Activated gamma-delta T cell treated with Interleukin-2 at 50 U/mL for 16 hours (primary cell): ENCODE results near the gene ST6GALNAC4.
A peak's percentile ranks its signal among the peaks of the same experiment; 100 is the strongest.

Experiments used
- DNase-seq: peaks from one replicate; pipeline ENCODE4 v3.0.0-alpha.2; 2020

Gene ST6GALNAC4

DNA sequence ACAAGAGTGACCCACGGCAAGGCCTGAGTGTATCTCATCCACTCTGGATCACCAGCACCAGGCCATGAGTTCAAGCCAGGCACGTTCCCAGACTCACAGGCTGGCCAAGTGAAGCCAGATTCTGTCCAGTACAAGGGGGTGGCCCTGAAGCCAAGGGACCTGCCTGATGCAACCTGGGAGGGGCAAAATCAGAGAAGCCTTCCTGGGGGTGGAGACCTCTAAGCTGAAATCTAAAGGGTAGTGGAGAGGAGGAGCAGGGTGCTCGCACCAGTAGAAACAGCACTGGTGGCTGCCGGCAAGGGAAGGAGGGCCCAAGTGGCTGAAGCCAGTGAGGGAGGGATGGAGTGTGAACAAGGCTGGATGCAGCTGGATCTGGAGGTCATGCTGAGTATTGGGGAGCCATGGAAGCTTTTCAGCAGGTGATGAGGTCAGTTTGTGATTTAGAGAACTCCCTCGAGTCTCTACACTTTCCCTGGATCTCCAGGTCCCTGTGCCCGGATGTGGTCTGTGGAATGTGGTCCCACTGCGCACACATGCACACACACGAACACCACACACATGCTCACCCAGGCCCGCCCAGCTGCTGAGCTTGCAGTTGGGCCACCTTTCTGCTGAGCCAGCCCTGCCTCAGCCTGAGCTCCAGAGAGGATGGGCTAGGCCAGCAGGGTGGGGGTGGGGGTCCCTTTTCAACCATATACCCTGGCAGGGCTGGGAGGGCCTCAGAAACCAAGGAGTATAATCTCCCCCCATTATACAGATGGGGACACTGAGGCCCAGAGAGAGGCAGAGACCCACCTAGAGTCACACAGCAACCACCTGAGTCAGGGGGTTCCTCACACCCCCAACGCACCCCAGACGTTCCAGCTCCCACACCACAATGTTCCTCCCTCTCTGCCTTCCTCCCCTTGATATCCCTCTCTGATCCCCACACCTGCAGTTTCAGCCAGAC lies 12.1 kb upstream of the ST6GALNAC4 start:
- DNase-seq, result no peak

DNA sequence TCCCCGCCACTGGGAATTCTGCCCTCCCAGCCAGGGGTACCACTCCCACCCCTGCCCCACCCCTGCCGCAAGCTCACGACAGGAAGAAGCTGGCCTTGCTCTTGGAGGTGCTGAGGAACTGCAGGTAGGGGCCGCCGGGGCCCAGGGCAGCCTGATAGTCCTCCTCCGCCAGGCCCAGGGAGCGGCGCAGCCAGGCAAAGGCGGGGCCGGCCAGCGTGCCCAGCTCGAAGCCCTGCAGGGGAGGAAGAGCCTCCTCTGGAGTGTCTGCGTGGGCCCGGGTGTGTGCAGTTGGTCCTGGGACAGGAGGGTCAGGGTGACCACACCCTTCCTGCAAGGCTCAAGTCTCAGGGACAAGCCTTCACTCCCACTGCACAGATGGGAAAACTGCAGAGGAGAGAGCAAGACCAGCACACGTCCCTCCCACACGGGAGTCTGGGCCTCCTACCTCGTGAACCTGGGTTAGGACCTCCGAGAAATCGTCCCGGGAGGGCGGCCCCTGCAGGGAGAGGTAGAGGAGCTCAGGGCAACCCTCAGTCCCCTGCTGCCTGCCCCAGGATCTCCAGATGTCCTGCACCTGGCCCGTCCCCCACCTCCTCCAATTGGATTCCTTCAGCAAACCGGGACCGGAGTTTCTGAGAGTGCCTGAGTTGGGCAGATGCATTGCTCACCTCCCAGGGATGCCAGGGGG lies 11.3 kb upstream of the ST6GALNAC4 start:
- no peak for DNase-seq

DNA sequence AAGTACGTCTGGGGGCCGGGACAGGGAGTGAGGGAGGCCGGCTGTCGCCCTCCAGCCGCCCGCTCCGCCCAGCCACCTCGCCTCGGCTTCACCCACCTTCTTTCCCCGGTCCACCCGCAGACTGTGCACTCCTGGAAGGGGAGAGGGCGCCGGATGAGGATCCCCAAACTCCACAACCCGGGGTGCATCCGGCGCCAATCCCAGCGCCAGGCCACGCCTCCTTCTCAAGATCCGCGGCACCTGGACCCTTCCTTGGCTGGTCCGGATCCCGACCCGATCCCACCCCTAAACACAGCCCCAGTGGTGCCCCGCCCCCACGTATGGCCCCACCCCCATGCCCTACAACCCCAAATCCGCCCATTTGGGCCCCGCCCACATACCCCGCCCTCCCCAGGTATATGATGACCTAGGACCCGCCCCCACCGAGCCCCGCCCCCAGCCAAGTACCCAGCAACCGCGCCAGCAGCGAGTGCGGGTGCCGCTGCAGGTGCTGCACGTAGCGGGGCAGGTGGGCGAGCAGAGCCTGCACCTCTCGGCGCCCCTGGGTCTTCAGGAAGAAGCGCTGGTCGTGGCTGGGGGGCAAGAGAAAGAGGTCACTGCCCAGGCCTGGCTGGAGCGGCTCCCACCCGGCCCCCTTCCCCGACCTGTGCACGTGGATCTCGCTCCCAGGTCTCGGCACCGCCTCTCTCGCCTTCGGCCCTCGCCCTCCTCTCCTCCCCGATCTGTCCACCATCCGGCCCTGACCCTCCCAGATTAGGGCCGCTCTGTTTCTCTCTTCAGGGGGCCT lies 10.6 kb upstream of the ST6GALNAC4 start:
- DNase-seq, result peak; percentile 67

DNA sequence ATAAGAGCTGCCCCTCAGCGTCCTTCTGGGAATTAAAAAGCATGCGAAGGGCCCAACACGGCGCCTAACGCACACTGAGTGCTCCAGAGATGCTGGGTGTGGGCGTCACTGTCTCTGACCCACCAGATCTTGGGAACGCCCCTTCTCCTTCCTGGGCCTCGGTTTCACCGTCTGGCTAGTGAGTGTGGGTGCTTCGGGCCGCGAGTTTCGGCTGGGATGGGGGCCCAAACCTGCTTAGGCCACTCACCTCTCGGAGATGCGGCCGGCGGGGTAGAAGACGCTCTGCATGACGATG lies 10.0 kb upstream of the ST6GALNAC4 start:
- DNase-seq, result no peak

DNA sequence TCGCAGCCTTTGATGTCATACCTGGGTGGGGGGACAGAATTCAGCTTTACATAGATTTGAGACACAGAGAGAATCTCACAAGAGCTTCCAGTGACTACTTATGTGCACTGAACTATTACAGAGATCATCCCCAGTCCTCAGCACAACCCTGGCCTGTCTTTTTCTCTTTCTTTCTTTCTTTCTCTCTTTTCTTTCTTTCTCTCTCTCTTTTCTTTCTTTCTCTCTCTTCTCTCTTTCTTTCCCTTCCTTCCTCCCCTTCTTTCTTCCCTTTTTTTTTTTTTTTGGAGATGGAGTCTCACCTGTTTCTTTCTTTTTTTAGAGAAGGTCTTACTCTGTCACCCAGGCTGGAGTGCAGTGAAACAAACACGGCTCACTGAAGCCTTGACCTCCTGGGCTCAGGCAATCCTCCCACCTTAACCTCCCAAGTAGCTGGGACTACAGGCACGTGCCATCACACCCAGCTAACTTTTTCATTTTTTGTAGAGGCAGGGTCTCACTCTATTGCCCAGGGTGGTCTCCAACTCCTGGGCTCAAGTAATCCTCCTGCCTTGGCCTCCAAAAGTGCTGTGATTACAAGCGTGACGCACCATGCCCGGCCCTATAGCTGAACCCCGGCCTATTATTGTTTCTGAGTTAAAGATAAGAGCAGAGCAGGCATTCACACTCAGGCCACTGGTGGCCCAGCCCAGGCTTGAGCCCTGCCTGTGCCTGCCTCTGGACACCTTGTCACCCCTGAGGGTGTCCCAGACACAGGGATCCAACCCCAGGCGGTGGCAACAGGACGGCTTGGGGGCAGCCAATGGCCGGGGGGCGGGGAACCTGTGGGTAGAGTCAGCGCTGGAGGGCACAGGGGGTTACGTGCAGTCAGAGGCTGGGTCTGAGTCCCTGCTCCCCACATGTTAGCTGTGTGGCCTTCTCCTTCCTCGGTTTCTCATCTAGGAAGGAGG lies 9.4 kb upstream of the ST6GALNAC4 start:
- DNase-seq, result no peak

DNA sequence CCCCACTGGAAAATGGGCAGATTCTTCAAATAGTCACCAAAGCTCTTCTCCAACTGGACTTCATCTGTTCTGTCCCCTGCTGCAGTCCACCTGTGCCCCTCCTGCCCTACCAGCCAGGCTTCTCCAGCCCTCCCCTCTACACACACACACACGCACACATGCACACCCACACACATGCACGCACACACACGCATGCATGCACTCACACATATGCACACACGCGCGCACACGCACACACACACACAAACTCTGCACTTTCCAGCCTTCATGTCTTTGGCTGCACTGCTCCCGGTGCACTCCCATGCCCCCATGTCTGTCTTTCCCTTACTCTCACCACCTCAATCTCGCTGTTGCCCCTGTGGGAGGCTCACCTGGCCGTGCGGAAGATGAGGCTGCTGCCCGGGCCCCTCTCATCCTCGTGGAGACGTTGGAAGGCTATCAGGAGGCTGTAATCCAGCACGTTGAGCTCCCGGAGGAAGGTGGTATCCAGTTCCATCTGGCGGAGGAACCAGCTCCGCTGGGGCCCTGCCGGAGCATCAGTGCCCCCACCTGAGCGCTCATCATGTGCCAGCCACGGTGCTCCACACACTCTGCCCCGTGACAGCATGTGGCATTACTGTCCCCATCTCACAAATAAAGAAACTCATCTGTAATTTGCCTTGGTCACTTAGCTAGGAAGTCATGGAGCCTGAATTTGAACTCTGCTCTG lies 8.0 kb upstream of the ST6GALNAC4 start:
- DNase-seq, result no peak

DNA sequence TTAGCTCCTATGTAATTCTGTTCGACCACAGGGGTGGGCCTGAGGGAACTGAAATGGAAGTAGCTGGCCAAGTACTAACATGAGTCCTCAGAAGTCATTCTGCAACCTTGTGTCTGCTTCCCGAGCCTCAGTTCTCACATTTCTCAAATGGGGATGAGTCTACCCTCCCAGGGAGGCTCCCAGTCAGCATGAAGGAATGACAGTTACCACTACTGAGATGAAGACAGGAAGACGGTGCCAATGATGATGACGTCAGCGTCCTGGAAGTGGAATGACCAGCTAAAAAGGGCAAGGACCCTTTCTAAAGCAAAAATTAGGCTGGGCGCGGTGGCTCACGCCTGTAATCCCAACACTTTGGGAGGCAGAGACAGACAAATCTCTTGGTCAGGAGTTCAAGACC lies 6.9 kb upstream of the ST6GALNAC4 start:
- no peak for DNase-seq

DNA sequence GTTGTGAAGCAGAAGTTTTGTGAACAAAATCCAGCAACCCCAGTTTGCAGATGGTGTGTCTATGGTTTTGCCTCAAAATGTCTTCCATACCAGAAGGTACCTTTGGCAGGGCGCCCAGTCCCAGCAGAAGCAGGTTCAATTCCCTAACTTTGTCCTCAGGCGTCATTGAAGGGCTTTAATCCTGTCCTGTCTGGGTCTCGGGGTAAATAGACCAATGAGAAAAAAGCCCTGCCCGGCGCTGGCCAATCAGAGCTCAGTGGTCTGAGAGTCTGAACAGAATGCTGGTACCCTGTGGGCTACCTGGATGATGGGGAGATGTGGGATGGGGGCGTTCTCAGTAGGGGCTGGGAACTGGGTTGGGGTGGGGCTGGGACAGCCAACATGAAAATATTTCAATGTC lies 6.2 kb upstream of the ST6GALNAC4 start:
- no peak for DNase-seq

DNA sequence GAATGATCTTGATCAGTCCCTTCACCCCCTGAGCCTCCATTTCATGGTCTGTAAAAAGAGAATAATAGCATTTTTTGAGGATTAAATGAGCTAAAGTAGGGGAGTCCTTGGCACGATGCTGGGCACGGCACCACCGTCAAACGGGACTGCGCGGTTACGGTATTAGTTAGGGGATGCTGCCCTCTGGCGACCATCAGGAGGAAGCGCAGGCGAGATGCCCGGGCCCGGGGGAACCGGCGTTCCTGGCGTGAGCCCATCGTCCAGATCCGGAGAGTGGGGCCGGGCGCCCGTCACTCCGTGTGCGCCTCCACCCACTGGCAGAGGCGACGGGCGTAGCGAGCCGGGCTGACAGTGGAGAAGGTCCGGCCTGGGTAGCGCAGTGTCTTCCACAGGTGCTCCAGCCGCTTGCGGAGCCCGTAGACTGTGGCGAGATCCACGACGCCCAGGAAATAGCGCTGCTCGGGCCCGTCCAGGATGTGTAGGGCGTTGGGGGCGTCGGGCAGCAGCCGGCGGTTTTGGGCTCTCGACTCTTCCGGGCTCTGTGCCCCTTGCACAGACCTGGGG lies 4.8 kb upstream of the ST6GALNAC4 start:
- DNase-seq, result peak; percentile 78

DNA sequence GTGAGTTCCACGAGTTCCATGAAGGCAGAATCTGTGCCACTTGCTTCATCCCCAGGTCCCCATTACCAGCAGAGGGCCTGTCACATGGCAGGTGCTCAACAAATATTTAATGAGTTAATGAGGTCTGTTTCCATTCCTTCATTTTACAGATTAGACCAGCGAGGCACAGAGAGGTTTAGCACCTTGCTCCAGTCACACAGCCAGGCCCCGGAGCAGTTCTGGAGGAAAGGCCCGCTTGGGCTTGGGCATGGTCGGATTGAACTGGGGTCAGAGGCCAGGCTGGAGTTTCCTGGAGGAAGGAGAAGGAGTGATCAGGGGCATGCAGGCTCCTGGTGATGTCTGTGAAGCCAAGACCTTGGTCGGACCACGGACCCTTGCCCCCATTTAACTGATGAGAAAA lies 4.0 kb upstream of the ST6GALNAC4 start:
- no peak for DNase-seq

DNA sequence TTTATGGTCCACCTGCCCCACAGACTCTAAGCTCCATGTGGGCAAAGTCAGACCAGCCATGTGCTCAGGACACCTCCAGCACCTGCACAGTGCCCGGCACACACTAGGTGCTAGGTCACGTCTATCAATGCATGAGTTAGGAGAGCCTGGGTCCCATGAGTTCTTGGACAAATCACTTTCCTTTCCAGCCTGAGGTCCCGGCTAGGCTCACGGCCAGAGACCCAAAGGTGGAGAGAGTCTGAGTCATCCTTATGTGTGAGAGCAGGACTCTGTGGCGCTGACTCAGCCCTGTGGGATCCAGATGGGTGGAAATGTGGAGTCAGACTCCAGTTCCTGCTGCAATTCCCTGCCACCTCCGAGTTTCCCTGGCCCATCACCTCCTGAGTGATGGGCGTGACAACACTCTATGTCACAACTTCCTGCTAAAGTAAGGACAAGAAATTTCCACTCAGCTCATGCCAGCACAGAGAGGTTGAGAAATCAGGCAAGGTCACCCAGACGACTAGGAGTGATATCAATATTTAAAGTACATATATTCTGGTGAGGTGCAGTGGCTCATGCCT lies 2.5 kb upstream of the ST6GALNAC4 start:
- DNase-seq, result no peak

DNA sequence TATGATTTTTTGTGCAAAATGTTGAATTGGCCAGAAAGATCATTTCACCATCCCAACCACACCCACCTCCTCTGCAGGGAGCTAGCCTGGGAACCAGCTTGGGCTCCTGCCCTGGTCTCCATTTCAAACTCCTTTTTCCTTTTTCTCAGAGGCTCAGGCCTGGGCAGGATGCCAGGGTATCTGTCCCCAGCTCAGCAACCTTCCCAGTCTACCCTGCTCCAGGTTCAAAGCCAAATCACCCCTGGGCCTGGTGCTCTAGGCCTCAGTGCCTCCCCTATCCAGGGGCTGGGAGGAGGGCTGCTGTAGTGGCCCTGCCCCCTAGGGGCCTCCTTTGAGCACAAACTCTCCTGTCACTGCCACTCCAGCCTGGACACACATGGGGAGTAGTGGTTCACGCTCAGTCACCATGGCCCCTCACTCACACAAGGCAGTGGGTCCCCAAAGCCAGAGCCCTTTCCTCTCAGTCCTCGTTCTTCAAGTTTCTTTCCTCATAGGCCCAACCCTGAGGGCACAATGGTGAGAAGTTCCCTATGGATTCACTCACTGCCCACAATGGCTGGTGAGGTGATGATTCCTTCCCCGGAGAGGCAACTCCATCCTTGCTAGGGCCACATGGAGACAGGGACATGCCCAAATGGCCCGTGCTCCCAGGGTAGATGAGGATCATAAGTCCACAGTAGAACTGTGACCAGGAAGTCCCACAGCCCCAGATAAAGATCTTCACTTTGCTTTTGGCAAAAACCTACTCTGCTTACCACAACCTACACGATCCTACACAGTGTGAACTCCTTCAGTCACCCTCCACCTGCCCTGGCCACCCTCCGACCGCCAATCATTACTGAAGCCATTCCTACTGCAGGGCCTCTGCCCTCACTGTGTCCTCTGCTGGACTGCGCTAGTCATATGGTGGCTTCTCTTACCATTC lies 1.6 kb upstream of the ST6GALNAC4 start:
- DNase-seq, result no peak

DNA sequence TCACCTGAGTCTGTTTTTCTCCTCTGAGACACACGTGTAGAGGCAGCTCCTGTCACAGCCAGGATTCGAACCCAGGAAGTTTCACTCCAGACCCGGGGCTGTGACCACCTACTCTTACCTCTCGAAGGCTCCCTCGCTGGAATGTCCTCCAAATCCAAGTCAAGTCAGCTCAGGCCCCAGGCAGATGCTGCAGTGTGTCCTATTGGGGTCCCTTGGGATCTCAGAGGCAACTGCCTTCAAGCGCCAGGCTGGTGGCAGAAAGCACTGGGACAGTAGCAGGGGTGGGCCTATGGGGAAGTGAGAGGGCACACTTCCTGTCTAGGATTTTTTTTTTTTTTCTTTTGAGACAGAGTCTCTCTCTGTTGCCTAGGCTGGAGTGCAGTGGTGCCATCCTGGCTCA lies 762 bp upstream of the ST6GALNAC4 start:
- DNase-seq, result no peak

DNA sequence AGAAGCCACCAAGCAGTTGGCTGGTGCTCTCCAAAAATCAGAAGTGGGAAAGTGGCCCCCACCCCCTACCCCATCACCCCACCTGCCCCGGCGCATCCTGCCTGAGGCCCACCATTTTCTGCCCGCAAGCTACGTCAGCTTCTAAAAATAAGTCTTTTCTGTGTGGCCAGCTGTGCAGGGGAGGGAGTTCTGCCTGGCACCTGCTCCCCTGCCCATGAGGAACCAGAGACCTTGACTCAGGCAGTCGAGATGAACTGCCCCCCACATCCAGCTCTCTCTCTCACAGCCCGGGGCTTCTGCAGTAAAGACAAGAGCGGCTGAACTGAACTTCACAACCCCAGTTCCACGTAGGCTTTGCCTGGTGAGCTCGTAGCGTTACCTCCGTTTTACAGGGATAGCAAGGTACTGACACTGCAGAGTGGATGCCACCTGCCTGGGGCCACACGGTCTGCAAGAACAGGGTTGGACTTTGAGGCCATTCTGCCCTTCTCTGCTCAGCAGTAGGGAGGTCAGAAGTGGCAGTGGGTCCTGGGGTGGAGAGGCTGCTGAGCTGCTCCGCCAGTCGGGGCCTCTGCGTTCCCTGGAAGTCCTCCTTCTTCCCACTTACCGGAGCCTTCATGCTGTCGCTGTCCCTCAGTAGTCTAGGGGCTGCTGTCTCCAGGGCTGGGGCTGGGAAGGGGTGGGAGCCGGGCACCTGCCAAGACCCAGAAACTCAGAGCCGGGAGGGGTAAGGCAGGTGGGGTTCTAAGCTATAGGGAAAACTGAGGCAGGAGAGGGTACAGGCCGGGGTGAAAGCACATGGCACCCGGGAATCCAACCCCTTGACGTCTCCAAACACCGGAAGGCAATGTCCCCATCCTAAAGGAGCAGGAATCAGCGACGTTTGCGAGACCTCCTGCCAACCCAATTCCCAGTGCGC lies 781 bp downstream of the ST6GALNAC4 start:
- DNase-seq, result no peak

DNA sequence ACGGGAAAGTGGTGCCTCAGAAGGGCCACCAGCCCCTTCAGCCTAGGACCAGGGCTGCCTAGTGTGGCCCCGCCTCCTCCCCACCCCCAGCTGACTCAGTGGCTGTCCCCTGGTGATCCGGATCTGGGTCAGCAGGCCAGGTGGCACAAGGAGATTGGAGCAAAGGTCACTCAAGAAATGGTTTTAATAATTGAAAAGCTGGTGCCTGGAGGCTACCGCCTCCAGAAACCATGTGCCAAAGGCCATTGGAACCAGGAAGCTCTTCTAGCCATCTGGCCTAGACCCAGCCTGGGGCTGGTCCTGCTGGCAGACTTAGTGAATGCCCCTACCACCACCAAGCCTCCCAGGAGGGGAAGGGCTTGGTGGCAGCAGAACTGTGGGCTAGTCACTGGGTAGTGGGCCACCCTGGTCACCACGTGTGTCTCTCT lies 1.5 kb downstream of the ST6GALNAC4 start:
- no peak for DNase-seq

DNA sequence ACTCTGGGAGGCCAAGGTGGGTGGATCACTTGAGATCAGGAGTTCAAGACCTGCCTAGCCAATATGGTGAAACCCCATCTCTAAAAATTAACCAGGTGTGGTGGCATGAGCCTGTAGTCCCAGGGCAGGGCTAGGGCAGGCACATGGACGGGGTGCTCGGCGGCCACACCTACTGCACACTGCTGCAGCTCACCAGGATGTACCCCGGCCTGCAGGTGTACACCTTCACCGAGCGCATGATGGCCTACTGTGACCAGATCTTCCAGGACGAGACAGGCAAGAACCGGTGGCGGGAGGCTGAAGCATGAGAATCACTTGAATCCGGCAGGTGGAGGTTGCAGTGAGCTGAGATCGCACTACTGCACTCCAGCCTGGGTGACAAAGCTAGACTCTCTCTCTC lies 3.2 kb downstream of the ST6GALNAC4 start:
- no peak for DNase-seq

DNA sequence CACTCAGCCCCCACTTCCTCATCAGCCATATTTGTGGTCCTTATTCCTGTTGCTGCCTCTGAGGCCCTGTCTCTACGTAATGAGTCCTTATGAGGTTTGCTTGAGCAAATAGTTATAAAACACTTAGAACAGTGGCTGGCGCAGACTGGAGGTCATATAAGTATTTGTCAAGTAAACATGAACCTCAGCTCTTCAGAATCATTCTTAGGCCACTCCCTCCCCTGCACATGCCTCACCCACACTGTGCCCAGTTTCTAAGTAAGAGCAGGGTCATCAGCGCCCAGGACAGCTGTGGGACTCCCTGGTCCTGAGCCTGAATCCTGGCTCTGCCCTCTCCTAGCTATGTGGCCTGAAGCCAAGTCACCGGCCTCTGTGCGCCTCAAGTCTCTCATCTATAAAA lies 4.0 kb downstream of the ST6GALNAC4 start:
- no peak for DNase-seq

DNA sequence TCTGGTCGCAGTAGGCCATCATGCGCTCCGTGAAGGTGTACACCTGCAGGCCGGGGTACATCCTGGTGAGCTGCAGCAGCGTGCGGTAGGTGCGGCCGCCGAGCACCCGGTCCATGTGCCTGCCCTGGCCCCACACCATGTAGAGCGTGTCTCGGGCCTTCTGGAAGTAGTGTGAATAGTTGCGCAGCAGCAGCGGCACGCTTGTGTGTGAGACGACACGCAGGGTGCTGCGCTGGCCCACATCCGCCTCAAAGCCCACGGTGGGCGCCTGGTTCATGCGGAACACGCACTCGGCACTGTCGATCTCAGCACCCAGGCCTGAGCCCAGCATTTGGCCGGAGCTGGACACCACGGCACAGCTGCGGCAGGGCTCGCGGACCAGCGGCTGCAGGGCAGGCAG lies 4.5 kb downstream of the ST6GALNAC4 start:
- DNase-seq, result no peak
